Epithelial cell of prostate (primary cell): ENCODE data around the gene PEX14.

Experiments used
- DNase-seq: peaks from one replicate; pipeline ENCODE4 v3.0.0-alpha.2; 2011; ENCODE audit warnings: low read depth, low spot score
- H3K27ac ChIP-seq: fragments of 450-650 bp; 2 replicates; pipeline ENCODE4 v1.5.1; 2017; ENCODE audit warnings: mild to moderate bottlenecking

PEX14 gene

DNA sequence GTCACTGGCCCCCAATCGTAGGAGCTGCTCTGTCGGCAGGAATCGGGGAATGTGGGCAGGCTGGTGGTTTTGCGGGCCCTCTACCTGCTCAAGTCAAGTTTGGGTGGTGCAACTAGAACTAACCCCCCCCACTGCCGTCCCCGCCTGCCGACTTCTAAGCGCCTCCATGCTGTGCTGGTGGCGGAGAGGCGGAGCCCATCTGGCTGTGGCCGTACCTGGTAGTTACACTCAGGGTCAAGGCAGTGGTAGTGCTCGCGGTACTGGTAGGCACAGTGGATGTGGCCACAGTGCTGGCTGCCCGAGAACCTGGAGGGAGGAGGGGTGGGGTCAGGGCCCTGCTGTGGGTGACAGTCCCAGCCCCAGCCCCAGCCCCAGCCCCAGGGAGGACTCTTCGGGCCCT is 181.7 kb downstream of the PEX14 start:
- DNase-seq, result no peak

DNA sequence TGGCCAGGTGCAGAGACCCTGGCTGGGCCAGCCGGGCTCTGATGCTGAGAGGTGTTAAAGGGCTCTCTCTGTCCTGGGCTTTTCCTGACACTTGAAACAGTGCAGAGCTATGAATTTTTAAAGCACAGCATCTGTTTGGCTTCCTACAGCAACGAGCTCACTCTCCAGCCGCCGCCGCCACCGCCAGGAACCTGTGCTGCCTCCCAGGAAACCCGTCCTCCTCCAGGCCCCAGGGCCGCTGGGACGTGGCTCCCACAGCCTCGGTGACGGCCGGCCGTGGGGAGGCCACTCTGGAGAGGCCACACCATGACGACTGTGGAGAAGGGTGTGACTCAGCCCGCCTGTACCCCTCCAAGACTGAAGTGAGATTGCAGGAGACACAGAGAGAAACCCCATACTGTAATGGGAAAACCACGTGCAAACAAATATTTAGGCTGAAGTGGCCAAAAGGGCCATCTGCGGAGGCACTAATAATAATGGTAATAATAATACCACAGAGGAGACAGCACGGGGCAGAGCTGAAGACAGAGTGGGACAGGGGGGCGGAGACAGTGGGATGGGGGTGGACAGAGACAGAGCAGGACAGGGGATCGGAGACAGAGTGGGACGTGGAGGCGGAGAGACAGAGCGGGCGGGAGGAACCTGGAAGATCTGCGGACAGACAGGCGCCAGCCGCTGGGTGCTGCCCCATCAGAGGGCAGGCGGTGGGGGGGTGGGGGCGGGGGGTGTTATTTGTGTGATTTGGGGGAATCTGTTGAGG is 182.5 kb downstream of the PEX14 start:
- H3K27ac ChIP-seq, result no peak overlapping the region
- DNase-seq, result no peak

More for the DNA sequence above, 181.7 kb downstream of the PEX14 start:
- no peak overlapping the region for H3K27ac ChIP-seq

DNA sequence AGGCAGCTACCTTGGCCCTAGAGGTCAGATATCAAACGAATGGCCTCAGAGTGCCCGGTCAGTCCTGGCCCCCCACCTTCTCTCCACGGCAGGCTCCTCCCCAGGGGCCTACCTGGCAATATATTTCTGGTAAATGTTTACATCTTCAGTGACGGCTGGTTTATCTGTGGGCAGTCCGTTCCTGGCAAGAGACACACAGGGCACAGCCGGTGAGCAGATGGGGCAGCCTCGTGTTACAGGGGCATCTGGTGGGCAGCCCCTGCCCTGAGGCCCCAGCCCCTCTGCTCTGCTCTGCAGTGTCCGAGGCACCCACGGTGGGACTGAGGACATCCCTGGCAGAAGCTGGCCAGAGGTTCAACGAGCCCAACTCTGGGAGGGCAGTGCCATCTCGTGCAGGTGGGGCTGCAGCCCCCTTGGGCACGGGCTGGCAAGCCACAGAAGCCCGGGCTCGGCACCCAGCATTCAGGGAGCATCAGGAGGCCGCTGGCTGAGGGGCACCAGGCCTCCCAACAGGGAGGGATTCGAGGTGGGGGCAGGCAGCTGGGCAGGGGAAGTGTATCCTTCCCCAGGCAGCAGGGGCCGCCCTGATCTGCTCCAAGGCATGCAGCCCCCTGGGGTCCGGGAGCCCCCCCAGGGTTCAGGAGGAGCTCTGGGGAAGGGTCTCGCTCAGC is 183.8 kb downstream of the PEX14 start:
- no peak for DNase-seq

DNA sequence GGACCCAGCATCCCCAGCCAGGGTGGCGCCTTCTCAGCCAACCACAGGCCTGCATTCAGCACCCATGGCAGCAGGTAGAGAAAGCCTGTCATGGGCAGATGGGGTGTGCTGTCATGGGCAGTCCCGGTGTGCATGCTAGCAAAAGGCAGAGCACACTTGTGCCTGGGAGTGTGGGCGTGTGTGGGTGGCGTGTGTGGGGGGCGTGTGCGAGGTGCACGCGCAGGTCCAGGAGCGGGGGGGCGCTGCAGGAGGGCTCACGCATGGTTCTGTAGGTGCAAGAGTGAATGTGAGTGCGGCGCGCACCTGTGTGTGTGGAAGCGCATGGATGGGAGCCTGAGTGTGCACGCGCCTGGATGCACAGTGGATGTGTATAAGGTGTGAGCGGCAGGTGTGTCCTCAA is 184.5 kb downstream of the PEX14 start:
- no peak overlapping the region for H3K27ac ChIP-seq
- no peak for DNase-seq

More for the DNA sequence above, 183.8 kb downstream of the PEX14 start:
- H3K27ac ChIP-seq, result no peak overlapping the region

DNA sequence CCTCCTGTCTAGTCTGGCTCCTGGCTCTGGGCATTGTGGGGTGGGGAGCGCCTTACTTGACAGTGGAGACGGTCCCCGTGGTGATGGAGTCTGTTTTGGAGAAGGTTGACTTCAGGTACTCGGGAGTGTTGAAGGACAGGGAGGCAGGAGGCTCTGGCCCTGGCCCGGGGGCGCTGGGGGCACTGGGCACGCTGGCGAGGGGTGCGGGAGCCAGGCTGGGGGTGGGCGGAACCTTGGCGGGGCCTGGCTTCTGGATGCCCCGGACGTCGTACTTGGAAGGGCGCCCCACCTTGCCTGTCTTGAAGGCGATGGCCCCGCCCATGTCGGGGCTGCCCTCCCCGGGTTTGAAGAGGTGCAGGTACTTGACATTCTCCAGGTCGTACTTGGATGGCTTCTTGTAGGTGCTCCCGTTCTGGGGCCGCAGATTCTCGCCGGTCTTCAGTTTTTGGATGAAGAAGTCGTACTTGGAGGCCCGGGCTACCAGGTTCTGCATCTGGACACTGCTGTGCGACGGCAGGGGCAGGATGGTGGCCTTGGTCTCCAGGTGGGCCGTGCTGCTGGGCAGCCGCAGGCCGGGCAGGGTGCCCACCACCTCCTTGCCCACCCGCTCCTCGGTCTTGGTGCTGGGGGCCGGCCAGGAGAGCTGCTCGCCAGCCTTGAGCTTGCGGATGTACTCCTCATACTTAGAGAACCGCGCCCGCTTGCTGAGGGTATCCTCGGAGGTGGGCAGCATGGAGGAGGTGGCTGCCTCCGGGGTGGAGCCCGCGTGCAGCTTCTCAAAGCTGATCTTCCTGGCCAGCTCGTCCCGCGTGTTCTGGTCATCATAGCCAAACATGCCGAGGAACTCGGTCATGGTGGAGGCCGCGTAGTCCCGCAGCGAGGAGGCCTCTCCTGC is 185.1 kb downstream of the PEX14 start:
- no peak overlapping the region for H3K27ac ChIP-seq
- no peak for DNase-seq

DNA sequence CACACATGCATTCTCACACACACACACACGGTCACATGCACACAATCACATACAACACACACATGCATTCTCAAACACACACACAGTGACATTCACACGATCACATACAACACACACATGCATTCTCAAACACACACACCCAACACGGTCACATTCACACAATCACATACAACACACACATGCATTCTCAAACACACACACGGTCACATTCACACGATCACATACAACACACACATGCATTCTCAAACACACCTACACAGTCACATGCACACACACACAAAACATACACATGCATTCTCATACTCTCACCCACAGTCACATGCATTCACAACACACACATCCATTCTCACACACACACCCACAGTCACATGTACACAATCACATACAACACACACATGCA is 186.7 kb downstream of the PEX14 start:
- no peak for DNase-seq
- H3K27ac ChIP-seq, result no peak overlapping the region

DNA sequence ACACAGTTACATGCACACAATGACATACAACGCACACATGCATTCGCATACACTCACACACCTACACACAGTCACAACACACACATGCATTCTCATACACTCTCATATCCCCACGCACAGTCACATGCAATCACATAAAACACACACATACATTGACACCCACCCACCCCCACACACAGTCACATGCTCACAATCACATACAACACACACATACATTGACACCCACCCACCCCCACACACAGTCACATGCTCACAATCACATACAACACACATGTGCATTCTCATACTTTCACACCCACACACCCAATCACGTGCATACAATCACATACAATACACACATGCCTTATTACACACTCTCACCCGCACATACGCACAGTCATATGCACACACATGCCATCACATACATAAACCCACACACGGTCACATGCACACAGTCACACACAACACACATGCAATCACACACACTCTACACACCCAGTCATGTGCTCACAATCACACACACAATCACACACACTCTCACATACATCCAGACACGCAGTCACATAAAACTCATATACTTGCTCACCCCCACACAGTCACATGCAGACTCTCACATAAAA is 187.4 kb downstream of the PEX14 start:
- DNase-seq, result no peak
- no peak overlapping the region for H3K27ac ChIP-seq

DNA sequence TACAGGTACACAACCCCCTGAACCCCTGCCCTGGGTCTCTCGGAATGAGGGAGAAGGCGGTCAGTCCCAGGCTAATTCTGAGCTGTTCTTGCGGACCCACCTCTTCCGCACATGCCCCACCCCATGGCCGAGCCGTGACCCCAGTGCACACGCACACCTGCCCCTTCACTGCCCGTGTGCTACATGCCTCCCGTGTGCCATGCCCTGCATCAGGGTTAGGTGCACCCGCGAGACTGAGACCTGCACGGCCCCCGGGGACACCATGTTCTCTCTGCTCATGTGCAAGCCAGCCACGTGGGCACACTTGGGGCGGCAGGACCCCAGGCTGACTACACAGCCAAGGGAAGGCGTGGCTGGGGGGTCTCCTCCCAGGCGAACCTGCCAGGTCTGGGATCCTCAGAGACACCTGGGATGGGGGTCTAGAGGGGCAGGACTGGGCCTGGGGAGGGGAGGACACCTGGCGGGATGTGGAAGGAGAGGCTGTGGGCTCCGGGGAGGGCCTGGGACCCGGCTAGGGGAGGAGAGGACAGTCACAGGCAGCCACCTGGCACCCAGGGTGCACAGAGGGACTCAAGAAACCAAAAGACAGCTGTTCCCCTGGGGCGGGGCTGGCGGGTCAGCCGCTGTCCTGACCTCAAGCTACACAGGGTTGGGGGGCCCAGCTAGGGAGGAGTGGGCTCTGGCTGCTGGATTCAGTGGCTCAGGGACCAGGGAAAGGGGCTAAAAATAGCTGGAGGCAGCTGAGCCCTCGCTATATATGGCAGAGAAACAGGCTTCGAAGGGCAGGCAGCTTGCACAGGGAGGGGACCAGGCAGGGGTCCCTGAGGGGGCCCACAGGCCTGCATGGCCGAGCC is 188.3 kb downstream of the PEX14 start:
- H3K27ac ChIP-seq, result no peak overlapping the region
- DNase-seq, result no peak

DNA sequence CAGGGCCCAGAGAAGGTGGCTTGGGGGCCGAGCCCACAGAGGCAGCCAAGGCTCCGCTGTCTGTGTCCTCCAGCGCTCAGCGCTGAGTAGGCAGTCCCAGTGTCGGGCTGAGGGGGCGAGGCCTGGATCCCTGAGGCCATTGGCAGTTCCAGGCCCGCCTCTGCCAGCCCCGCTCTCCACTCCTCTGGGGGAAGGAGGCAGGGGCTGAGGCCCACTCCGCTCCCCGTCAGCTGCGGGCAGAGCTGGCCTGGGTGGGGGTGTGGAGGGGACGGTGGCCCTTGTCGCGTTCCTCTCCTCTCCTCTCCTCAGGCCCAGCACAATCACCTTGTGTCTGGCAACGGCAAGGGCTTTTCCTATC is 188.9 kb downstream of the PEX14 start:
- no peak overlapping the region for H3K27ac ChIP-seq
- no peak for DNase-seq

DNA sequence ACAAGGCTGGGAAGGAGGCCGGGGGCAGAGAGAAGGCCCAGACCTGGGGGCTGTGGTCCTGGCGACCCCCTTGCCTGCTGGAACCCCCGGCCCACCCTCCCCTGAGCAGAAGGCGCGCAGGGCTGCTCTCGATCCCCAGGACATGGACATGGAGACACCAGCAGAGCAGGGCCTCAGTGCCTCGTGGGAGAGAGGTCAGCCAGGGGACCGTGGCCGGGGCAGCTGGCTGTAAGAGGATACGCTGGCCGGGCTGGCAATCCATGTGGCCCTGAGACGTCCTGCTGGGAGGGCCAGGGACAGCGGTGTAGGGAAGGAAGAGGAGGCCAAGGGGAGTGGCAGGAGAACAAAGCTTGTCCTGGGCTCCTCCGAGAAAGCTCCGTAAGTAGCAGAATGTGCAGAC is 189.5 kb downstream of the PEX14 start:
- no peak for DNase-seq
- no peak overlapping the region for H3K27ac ChIP-seq

DNA sequence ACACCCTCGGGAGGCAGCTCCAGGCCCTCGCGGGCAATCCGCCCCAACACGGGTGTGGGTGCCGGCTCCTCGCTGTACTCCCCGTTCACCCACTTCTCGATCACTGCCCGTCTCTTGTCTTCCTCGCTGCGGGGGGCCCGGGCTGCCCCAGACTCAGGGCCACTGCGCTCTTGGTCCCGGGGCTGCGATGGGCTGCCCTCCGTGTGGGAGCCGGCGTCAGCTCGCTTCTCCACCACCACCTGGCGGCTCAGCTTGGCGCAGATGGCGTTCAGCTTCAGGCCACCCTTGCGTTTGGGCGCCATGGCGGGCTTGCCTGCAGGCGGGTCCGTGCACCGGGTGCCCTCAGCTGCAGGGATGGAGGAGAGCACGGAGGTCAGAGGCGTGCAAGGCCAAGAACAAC is 190.5 kb downstream of the PEX14 start:
- DNase-seq, result no peak
- no peak overlapping the region for H3K27ac ChIP-seq

DNA sequence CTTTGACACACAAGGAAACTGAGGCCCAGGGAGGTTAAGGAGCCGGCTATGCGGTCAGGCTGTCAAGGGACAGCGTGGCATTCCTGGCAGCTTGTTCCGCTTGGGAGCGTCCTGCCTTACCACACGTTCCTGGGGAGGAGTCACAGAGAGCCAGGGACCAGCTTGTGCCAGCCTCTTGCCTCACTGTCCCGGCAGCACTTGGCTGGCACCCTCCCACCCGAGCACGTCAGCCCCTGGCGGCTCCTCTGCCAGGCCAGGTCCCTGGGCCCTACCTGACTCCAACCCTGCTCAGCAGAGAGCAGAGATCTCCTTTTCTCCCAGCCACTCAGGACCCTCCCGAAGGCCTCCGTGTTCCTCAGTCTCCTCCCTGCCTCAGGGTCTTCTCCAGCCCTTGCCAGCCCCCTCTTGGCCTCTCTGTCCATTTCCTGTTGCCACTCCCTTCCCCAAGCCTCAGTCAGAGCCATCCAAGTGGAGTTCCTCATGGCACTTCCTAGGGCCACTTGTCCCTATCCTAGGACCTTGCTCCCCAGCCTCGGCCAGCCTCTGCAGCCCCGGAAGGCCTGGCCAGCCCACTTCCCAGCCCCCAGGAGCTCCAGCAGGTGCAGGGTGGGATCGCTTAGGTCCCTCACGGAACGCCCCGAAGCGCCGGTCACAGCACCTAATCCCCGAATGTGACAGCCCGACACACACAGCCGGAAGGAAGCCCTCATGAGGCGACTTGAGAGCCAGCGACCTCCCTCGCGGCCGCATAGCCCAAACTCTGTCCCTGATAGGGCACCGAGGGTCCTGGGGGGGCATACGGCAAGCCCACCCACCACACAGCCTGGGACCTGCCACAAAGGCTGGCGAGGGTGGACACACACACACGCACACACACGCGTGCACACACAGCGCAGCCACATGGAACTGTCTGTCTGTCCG is 191.4 kb downstream of the PEX14 start:
- no peak overlapping the region for H3K27ac ChIP-seq
- no peak for DNase-seq

DNA sequence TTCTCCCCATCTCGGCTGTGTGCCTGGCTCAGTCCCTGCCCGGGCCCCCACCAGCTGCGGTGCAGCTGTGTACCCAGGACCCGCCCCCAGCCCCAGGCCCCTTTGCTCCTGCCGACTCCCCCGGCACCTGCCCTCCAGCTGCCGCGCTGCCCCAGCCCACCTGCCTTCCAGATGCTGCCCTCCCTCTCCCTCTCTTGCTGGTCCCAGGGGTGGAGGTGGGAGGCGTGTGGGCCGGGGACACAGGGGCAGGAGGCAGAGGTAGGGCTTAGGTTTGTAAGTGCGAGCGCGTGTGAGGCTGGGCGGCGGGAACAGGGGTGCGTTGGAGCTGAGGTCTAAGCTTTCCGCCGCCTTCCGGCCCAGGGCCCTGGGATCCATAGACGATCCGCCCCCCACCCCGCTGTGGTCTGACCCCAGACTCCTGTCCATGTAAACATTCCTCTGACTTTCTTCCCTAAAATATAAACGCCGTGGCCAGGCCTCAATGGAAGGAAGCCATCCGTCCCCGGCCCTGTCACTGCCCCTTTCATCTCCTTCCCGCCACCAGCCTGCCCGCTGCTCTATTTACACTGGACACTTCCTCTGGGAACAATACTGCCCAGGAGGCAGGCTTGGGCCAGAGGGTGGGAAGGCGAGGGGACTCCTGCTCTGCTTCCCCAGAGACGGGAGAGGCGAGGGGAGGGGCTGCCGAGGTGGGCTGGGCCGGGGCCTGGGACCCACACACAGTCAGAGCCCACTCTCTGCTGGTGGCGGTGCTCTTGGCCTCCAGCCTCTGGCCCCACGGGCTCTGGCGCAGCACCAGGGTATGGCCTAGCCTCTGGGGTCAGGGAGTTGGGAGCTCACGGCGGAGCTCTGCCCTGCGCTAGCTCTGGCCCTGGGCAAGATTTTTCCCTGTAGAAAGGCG is 193.4 kb downstream of the PEX14 start:
- DNase-seq, result no peak
- no peak overlapping the region for H3K27ac ChIP-seq

DNA sequence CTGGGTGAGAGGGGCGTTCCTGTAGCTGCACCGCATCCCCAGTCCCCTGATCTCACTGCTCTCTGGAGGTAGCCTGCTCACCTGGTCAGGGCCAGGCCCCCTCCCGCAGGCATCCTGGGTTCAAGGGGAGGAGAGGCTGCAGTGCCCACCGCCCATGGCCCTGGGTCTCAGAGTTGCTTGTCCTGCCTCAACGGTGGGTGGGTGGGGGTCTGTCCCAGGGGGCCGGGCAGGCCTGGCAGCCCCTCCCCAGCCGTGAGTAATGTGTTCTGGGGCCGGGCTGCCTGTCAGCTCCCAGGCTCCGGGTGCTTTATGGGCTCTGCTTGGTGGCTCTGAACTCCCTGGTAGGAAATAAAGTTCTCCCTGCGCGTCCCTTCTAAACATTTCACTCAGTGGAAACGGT is 194.8 kb downstream of the PEX14 start:
- H3K27ac ChIP-seq, result no peak overlapping the region
- DNase-seq, result no peak

DNA sequence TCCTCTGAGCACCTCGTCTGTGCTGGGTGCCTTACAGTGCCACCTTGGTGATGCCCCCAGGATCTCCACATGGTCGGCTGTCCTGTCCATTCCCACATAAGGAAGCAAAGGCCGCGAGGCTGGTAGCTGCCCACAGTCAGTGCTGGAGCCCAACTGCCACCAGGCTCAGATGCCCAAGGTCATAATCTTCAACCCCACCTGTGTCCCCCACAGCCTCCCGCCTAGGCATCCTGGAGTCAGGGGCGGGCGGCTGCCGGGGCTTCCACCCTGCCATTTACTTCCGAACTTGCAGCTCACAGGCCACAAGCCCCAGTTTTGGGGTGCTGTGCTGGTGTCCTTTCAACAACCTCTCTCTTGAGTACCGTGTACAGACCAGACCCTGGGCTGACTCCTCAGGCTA is 195.4 kb downstream of the PEX14 start:
- no peak for DNase-seq

DNA sequence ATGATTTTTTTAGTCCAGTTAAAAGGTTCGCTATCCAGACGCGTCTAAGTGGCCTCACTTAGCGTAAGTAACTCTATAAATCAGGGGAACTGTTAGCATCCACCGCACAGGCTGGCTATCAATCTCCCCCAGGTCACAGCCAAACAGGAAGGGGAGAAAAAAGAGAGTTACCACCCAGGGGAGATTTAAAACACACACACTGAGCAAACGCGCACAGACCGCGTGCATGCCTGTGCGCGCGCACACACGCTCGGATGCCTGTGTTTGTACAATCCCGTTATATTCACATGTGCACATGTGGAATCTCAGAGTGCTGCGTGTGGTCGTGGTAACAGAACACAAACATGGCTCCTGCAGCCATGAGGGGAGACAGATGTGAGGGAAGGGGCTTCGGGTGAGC is 196.3 kb downstream of the PEX14 start:
- H3K27ac ChIP-seq, result no peak overlapping the region
- no peak for DNase-seq

More for the DNA sequence above, 195.4 kb downstream of the PEX14 start:
- no peak overlapping the region for H3K27ac ChIP-seq

DNA sequence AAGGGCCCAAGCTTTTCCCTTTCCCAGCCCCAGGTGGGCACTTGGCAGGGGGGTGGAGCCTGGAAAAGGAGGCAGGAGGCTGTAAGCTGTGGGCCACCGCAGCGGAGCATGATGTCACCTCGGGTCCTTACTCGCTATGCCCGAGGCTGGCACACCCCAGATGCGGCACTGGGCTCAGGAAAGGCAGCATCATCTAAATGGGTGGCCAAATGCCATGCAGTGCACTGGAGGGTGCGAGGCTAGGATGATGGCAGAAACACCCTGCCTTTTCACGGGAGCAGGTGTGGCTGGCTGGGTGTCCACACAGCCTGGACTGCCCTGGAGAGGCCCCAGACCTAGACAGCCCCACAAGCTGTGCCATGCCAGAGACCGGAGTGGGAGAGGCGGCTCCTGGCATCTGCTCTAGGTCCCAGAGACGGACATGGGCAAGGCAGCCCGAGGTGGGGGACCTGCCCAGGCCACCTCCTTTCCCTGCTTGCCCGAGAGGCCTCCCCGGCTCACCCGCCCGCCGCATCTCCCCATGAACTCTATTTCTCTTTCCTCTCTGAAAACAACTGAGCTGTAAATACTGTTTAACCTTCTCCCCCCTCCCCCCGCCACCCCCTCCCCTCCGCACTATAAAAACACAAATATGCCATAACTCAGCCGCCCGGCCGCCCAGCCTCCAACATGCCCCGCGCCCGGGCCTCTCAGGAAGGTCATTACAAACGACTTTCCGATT is 197.0 kb downstream of the PEX14 start:
- DNase-seq, result no peak
- H3K27ac ChIP-seq, result no peak overlapping the region
